Esophagus muscularis mucosa (tissue), 3 donors: ENCODE measurements around the gene L3HYPDH.

ENCODE experiments used
- CTCF ChIP-seq, 3 experiments: fragments of 200-600 bp in 2 of 3; fragments of 450-650 bp in 1 of 3; sonication (generic) in 2 of 3; IDR thresholded peaks; one replicate each; pipeline ENCODE4 v1.5.1; 2017 to 2019; ENCODE audit warnings: antibody characterized with exemption in 3 of 3, mild to moderate bottlenecking in 2 of 3, moderate library complexity in 1 of 3
- POLR2AphosphoS5 ChIP-seq, 2 donors: sonication (generic); formaldehyde crosslinking; IDR thresholded peaks; one replicate each; pipeline ENCODE4 v1.6.1; 2017; ENCODE audit warnings: antibody characterized with exemption in 2 of 2

- TF ChIP-seq POLR2AphosphoS5 (IDR thresholded peaks at IDR 0.05): no peak
- no peak for TF ChIP-seq CTCF (IDR thresholded peaks at IDR 0.05)
Measured at GRCh38 chr14:59492384-59492783, 8.2 kb upstream of the L3HYPDH start.
